Endothelial cell of umbilical vein (primary cell): ENCODE results near the gene MRPL55.

ENCODE experiments used
- EZH2 ChIP-seq: IDR thresholded peaks from 2 replicates; pipeline ENCODE4 v1.6.1; 2012; ENCODE audit warnings: borderline replicate concordance, low read depth, mild to moderate bottlenecking, moderate library complexity, low read length, inconsistent platforms; ENCODE audit not compliant: severe bottlenecking
- JUN ChIP-seq: IDR thresholded peaks from 2 replicates; pipeline ENCODE4 v1.6.1; 2011; ENCODE audit warnings: borderline replicate concordance, low read depth; ENCODE audit not compliant: insufficient read length, insufficient read depth
- POLR2A ChIP-seq: IDR thresholded peaks from 2 replicates; pipeline ENCODE4 v1.6.1; 2012; ENCODE audit warnings: low read depth, mild to moderate bottlenecking, control low read depth, low read length
- POLR2AphosphoS5 ChIP-seq: IDR thresholded peaks from 2 replicates; pipeline ENCODE4 v1.6.1; 2012; ENCODE audit warnings: low read depth, mild to moderate bottlenecking, control low read depth, low read length, moderate library complexity; ENCODE audit not compliant: insufficient read depth
- TF ChIP-seq, protein P1 (sequence below), 2 donors: IDR thresholded peaks; 1 replicate in 1 of 2; 2 replicates in 1 of 2; pipeline ENCODE4 v1.5.1; 2011; ENCODE audit warnings: low read length in 2 of 2, mild to moderate bottlenecking in 2 of 2, moderate library complexity in 2 of 2, control low read depth in 1 of 2, inconsistent platforms in 1 of 2, low read depth in 1 of 2; ENCODE audit not compliant: insufficient read depth in 1 of 2; ENCODE audit errors: extremely low read depth in 1 of 2

DNA sequence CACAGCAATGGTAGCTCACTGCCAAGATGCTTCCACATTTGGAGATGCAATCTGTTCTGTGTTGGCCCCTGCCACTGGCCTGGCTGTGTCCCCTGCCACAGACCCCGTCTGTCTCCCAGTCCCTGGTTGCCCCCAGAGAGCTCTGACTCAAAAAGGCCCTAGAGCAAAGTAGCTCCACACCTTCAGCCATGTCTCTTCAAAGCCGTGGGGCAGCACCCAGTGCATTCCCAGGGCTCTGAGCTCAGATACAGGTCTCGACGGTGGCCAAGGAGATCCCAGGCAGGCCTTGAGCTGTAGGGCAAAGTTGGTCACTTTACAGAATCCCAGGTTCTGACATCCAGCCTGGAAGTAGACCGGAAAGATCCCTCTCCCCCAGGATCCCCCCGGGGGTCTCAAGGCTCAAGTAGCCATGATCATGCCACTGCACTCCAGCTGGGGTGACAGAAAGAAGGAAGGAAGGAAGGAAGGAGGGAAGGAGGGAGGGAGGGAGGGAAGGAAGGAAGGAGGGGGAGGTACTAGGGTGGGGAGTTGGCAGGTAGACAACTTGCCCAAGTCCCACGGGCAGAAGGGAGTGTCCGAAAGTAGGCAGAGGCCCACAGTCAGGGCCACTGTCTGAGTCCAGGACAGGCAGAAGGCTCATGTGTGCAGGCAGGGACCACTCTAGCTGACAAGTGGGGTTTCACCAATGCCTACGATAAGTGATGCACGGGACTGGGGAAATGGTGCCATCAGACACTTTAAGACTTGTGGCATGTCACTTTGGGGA, 31.4 kb downstream of the MRPL55 start:
- TF ChIP-seq, protein P1, sequence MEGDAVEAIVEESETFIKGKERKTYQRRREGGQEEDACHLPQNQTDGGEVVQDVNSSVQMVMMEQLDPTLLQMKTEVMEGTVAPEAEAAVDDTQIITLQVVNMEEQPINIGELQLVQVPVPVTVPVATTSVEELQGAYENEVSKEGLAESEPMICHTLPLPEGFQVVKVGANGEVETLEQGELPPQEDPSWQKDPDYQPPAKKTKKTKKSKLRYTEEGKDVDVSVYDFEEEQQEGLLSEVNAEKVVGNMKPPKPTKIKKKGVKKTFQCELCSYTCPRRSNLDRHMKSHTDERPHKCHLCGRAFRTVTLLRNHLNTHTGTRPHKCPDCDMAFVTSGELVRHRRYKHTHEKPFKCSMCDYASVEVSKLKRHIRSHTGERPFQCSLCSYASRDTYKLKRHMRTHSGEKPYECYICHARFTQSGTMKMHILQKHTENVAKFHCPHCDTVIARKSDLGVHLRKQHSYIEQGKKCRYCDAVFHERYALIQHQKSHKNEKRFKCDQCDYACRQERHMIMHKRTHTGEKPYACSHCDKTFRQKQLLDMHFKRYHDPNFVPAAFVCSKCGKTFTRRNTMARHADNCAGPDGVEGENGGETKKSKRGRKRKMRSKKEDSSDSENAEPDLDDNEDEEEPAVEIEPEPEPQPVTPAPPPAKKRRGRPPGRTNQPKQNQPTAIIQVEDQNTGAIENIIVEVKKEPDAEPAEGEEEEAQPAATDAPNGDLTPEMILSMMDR (IDR thresholded peaks at IDR 0.05; ENCODE audit: extremely low read depth in 1 of 2, insufficient read depth in 1 of 2, low read depth in 1 of 2, low read length in 2 of 2) = no peak
- TF ChIP-seq EZH2 (no peak), POLR2AphosphoS5 (no peak), POLR2A (no peak), JUN (no peak)
